Trophoblast cell (in vitro differentiated cells and primary cell): ENCODE data around the gene TACC2.
A peak's percentile ranks its signal among the peaks of the same experiment; 100 is the strongest.

ENCODE experiments used
- DNase-seq, 2 donors: peaks; one replicate each; pipeline ENCODE4 v3.0.0-alpha.2; 2016
- H2AFZ ChIP-seq: 2 replicates; pipeline ENCODE4 v1.6.1; 2013; ENCODE audit warnings: low read length, moderate library complexity, mild to moderate bottlenecking; ENCODE audit not compliant: insufficient read depth, poor library complexity
- H2AK5ac ChIP-seq: 2 replicates; pipeline ENCODE4 v1.6.1; 2013; ENCODE audit warnings: mild to moderate bottlenecking, low read length
- H2BK120ac ChIP-seq: 2 replicates; pipeline ENCODE4 v1.6.1; 2013; ENCODE audit warnings: low read length, mild to moderate bottlenecking, moderate library complexity; ENCODE audit not compliant: insufficient read depth, poor library complexity
- H2BK12ac ChIP-seq: 2 replicates; pipeline ENCODE4 v1.6.1; 2013; ENCODE audit warnings: mild to moderate bottlenecking, low read length, moderate library complexity
- H2BK5ac ChIP-seq: 2 replicates; pipeline ENCODE4 v1.6.1; 2013; ENCODE audit warnings: low read length, low read depth, moderate library complexity, mild to moderate bottlenecking; ENCODE audit not compliant: poor library complexity
- H3K14ac ChIP-seq: 2 replicates; pipeline ENCODE4 v1.6.1; 2013; ENCODE audit warnings: mild to moderate bottlenecking, low read length
- H3K18ac ChIP-seq: 2 replicates; pipeline ENCODE4 v1.6.1; 2013; ENCODE audit warnings: mild to moderate bottlenecking, low read length
- H3K23ac ChIP-seq: 2 replicates; pipeline ENCODE4 v1.6.1; 2013; ENCODE audit warnings: low read length
- H3K27ac ChIP-seq: 2 replicates; pipeline ENCODE4 v1.5.1; 2013; ENCODE audit warnings: low read depth, mild to moderate bottlenecking, inconsistent platforms, low read length, moderate library complexity
- H3K27me3 ChIP-seq: 2 replicates; pipeline ENCODE4 v1.6.1; 2013; ENCODE audit warnings: inconsistent platforms, mild to moderate bottlenecking, low read length, moderate library complexity; ENCODE audit not compliant: insufficient read depth
- H3K36me3 ChIP-seq, 2 experiments: 1 replicate in 1 of 2; 2 replicates in 1 of 2; pipeline ENCODE4 v1.6.1; 2013; ENCODE audit warnings: low read length in 2 of 2, mild to moderate bottlenecking in 2 of 2, moderate library complexity in 1 of 2; ENCODE audit not compliant: insufficient read depth in 2 of 2, control insufficient read depth in 1 of 2
- H3K4ac ChIP-seq: 2 replicates; pipeline ENCODE4 v1.6.1; 2013; ENCODE audit warnings: low read depth, mild to moderate bottlenecking, low read length, moderate library complexity
- H3K4me1 ChIP-seq, 2 experiments: 1 replicate in 1 of 2; 2 replicates in 1 of 2; pipeline ENCODE4 v1.6.1; 2013; ENCODE audit warnings: low read length in 2 of 2, mild to moderate bottlenecking in 2 of 2, moderate library complexity in 1 of 2; ENCODE audit not compliant: insufficient read depth in 2 of 2, control insufficient read depth in 1 of 2
- H3K4me2 ChIP-seq: 2 replicates; pipeline ENCODE4 v1.6.1; 2013; ENCODE audit warnings: inconsistent platforms, mild to moderate bottlenecking, low read length, moderate library complexity
- H3K4me3 ChIP-seq: 2 replicates; pipeline ENCODE4 v1.5.1; 2013; ENCODE audit warnings: mild to moderate bottlenecking, low read depth, low read length, inconsistent platforms
- H3K79me1 ChIP-seq: one replicate; pipeline ENCODE4 v1.6.1; 2013; ENCODE audit warnings: low read length
- H3K79me2 ChIP-seq: 2 replicates; pipeline ENCODE4 v1.6.1; 2013; ENCODE audit warnings: low read length, mild to moderate bottlenecking; ENCODE audit not compliant: control insufficient read depth, insufficient read depth, poor library complexity
- H3K9ac ChIP-seq: 2 replicates; pipeline ENCODE4 v1.6.1; 2013; ENCODE audit warnings: mild to moderate bottlenecking, low read length
- H3K9me3 ChIP-seq: 2 replicates; pipeline ENCODE4 v1.6.1; 2013; ENCODE audit warnings: low read depth, mild to moderate bottlenecking, control low read depth, inconsistent platforms, low read length; ENCODE audit not compliant: insufficient read depth
- H4K12ac ChIP-seq: 2 replicates; pipeline ENCODE4 v1.6.1; 2013; ENCODE audit warnings: low read depth, mild to moderate bottlenecking, low read length, moderate library complexity
- H4K8ac ChIP-seq: 2 replicates; pipeline ENCODE4 v1.6.1; 2013; ENCODE audit warnings: low read depth, mild to moderate bottlenecking, low read length, moderate library complexity
- H4K91ac ChIP-seq: one replicate; pipeline ENCODE4 v1.6.1; 2013; ENCODE audit warnings: low read depth, mild to moderate bottlenecking, low read length, moderate library complexity
- WGBS: extraction: QIAGEN DNeasy Blood & Tissue Kit; methylation state at CpG from one replicate; pipeline ENCODE4 v1.1.7; 2013; ENCODE audit warnings: missing lambda C conversion rate; ENCODE audit not compliant: insufficient read length, insufficient coverage; ENCODE audit errors: extremely low coverage; 5-methylcytosine and 5-hydroxymethylcytosine counted together

Gene TACC2

GRCh38 chr10:122261584-122261983, 272.6 kb downstream of the TACC2 start:
- no peak overlapping the region for H3K9ac ChIP-seq
- H3K23ac ChIP-seq, result no peak overlapping the region
- no peaks in the 10 kb centered on the region for H3K79me1 ChIP-seq
- H3K14ac ChIP-seq, result no peak overlapping the region
- no peaks in the 10 kb centered on the region for H3K79me2 ChIP-seq
- H4K91ac ChIP-seq, result no peak overlapping the region
- no peaks in the 10 kb centered on the region for H3K9me3 ChIP-seq
- H3K4ac ChIP-seq, result no peak overlapping the region
- no CpG with 5 or more reads among the region's 1 CpG for WGBS
- H2BK12ac ChIP-seq, result no peak overlapping the region
- no peaks in the 10 kb centered on the region for H3K4me1 ChIP-seq
- no peak overlapping the region for H2BK120ac ChIP-seq
- no peak overlapping the region for H3K4me3 ChIP-seq
- no peak overlapping the region for H2AFZ ChIP-seq
- H3K36me3 ChIP-seq, result no peaks in the 10 kb centered on the region
- no peak for DNase-seq
- no peak overlapping the region for H3K18ac ChIP-seq
- H2AK5ac ChIP-seq, result no peak overlapping the region
- no peaks in the 10 kb centered on the region for H3K27me3 ChIP-seq
- no peak overlapping the region for H4K8ac ChIP-seq
- no peak overlapping the region for H2BK5ac ChIP-seq
- H3K27ac ChIP-seq, result no peak overlapping the region
- H3K4me2 ChIP-seq, result no peak overlapping the region
- no peak overlapping the region for H4K12ac ChIP-seq

DNA sequence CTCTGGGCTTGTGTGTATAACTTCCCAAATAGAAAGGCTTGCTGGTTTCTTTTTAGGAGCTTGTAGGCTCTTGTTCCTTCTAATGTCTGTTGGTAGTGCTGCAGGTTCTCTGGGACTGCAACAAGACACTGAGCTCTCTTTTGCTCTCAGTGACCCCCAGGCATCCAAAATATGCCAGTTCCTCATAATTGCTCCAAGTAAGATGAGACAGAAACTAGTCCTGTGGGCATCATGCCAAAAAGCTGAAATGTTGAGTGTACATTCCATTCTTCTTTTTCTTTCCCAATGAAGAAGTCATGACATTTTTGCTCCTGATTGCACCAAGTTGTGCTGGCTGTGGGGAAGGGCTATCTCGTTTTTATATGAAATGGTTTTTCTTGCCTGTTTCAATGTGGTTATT, 275.0 kb downstream of the TACC2 start:
- Histone ChIP-seq H3K36me3 (no peaks in the 10 kb centered on the region), H2BK120ac (no peak overlapping the region), H2BK5ac (no peak overlapping the region), H3K18ac (no peak overlapping the region), H4K12ac (no peak overlapping the region), H3K4me1 (no peaks in the 10 kb centered on the region), H3K4ac (no peak overlapping the region), H3K4me2 (no peak overlapping the region), H4K8ac (no peak overlapping the region), H4K91ac (no peak overlapping the region), H2AK5ac (no peak overlapping the region), H3K9ac (no peak overlapping the region), H3K79me2 (no peaks in the 10 kb centered on the region), H3K27ac (no peak overlapping the region), H3K9me3 (no peaks in the 10 kb centered on the region), H3K23ac (no peak overlapping the region), H3K14ac (no peak overlapping the region), H3K79me1 (no peaks in the 10 kb centered on the region), H3K4me3 (no peak overlapping the region), H3K27me3 (no peaks in the 10 kb centered on the region), H2AFZ (no peak overlapping the region), H2BK12ac (no peak overlapping the region)
- DNase-seq, result peak; percentile 74 to 93
- no CpG with 5 or more reads among the region's 1 CpG for WGBS

- H3K4me2 ChIP-seq, result no peak overlapping the region
- H2AK5ac ChIP-seq, result no peak overlapping the region
- H4K12ac ChIP-seq, result no peak overlapping the region
- WGBS, result no CpG with 5 or more reads among the region's 1 CpG
- H2BK12ac ChIP-seq, result no peak overlapping the region
- DNase-seq, result peak in 1 of 2 donors; percentile 35
- no peaks in the 10 kb centered on the region for H3K4me1 ChIP-seq
- H3K79me2 ChIP-seq, result no peaks in the 10 kb centered on the region
- H3K9me3 ChIP-seq, result no peaks in the 10 kb centered on the region
- H3K36me3 ChIP-seq, result no peaks in the 10 kb centered on the region
- H2AFZ ChIP-seq, result no peak overlapping the region
- no peak overlapping the region for H3K4me3 ChIP-seq
- no peak overlapping the region for H3K9ac ChIP-seq
- no peak overlapping the region for H4K8ac ChIP-seq
- H3K23ac ChIP-seq, result no peak overlapping the region
- H3K14ac ChIP-seq, result no peak overlapping the region
- H3K27ac ChIP-seq, result no peak overlapping the region
- H3K79me1 ChIP-seq, result no peaks in the 10 kb centered on the region
- no peak overlapping the region for H2BK5ac ChIP-seq
- H3K4ac ChIP-seq, result no peak overlapping the region
- H3K18ac ChIP-seq, result no peak overlapping the region
- no peak overlapping the region for H2BK120ac ChIP-seq
- no peaks in the 10 kb centered on the region for H3K27me3 ChIP-seq
- no peak overlapping the region for H4K91ac ChIP-seq
These were observed 275.5 kb downstream of the TACC2 start for GRCh38 chr10:122264436-122264835.

GRCh38 chr10:122264931-122265330, 276.0 kb downstream of the TACC2 start:
- no peak overlapping the region for H4K91ac ChIP-seq
- H3K4me1 ChIP-seq, result no peaks in the 10 kb centered on the region
- no peaks in the 10 kb centered on the region for H3K27me3 ChIP-seq
- H3K79me1 ChIP-seq, result no peaks in the 10 kb centered on the region
- H2AK5ac ChIP-seq, result no peak overlapping the region
- H3K9ac ChIP-seq, result no peak overlapping the region
- H2BK120ac ChIP-seq, result no peak overlapping the region
- WGBS, result no CpG with 5 or more reads among the region's 8 CpGs
- no peak overlapping the region for H3K4me2 ChIP-seq
- no peak for DNase-seq
- H4K12ac ChIP-seq, result no peak overlapping the region
- no peak overlapping the region for H3K27ac ChIP-seq
- H2AFZ ChIP-seq, result no peak overlapping the region
- no peaks in the 10 kb centered on the region for H3K36me3 ChIP-seq
- no peak overlapping the region for H3K18ac ChIP-seq
- H3K9me3 ChIP-seq, result no peaks in the 10 kb centered on the region
- H2BK12ac ChIP-seq, result no peak overlapping the region
- H3K4me3 ChIP-seq, result no peak overlapping the region
- H3K14ac ChIP-seq, result no peak overlapping the region
- no peak overlapping the region for H2BK5ac ChIP-seq
- H3K79me2 ChIP-seq, result no peaks in the 10 kb centered on the region
- no peak overlapping the region for H4K8ac ChIP-seq
- H3K23ac ChIP-seq, result no peak overlapping the region
- no peak overlapping the region for H3K4ac ChIP-seq
